Measurements from ENCODE around the gene CHML.

The CHML gene

DNA sequence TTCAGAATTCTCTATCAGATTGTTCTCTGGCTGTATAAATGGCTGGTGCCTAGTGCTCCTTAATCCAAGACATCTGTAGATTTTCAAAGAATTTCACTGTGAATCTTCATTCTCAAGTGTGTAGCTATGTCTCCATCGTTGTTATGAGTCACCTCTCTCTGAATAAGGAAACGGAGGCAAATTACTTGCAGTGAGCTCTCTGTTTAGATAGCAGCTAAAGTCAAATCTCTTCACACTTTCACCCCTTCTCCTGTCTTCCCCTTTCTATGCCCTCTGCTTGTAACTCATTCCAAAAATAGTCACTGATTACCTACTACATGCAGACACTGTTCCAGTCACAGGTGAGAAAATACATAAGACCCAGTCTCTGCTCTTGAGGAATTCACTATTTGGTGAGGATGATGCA lies 39.7 kb downstream of the CHML start:
- no peak for TF ChIP-seq TEAD4 (IDR thresholded peaks at IDR 0.05)
- no peak for TF ChIP-seq YY1 (IDR thresholded peaks at IDR 0.05; ENCODE audit: low read depth)
- no peak for TF ChIP-seq RAD21 (IDR thresholded peaks at IDR 0.05; ENCODE audit: low read depth)
- no peak for TF ChIP-seq TAF1 (IDR thresholded peaks at IDR 0.05; ENCODE audit: low read depth)
- no peak for TF ChIP-seq CEBPB (IDR thresholded peaks at IDR 0.05)
- TF ChIP-seq, protein P1, sequence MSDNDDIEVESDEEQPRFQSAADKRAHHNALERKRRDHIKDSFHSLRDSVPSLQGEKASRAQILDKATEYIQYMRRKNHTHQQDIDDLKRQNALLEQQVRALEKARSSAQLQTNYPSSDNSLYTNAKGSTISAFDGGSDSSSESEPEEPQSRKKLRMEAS (IDR thresholded peaks at IDR 0.05) = no peak
- TF ChIP-seq FOXM1 (IDR thresholded peaks at IDR 0.05; ENCODE audit: borderline replicate concordance, low read depth) = no peak
- TF ChIP-seq TCF12 (IDR thresholded peaks at IDR 0.05; ENCODE audit: low read depth) = no peak
- TF ChIP-seq, protein P2, sequence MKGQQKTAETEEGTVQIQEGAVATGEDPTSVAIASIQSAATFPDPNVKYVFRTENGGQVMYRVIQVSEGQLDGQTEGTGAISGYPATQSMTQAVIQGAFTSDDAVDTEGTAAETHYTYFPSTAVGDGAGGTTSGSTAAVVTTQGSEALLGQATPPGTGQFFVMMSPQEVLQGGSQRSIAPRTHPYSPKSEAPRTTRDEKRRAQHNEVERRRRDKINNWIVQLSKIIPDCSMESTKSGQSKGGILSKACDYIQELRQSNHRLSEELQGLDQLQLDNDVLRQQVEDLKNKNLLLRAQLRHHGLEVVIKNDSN (IDR thresholded peaks at IDR 0.05) = no peak
- no peak for TF ChIP-seq ZBTB7A (IDR thresholded peaks at IDR 0.05; ENCODE audit: low read depth)
- TF ChIP-seq NFIC (IDR thresholded peaks at IDR 0.05) = no peak
- TF ChIP-seq EP300 (IDR thresholded peaks at IDR 0.05; ENCODE audit: borderline replicate concordance) = no peak
- TF ChIP-seq CREB1 (IDR thresholded peaks at IDR 0.05; ENCODE audit: low read depth) = no peak
- TF ChIP-seq EGR1 (IDR thresholded peaks at IDR 0.05) = no peak
- TF ChIP-seq, protein P3, sequence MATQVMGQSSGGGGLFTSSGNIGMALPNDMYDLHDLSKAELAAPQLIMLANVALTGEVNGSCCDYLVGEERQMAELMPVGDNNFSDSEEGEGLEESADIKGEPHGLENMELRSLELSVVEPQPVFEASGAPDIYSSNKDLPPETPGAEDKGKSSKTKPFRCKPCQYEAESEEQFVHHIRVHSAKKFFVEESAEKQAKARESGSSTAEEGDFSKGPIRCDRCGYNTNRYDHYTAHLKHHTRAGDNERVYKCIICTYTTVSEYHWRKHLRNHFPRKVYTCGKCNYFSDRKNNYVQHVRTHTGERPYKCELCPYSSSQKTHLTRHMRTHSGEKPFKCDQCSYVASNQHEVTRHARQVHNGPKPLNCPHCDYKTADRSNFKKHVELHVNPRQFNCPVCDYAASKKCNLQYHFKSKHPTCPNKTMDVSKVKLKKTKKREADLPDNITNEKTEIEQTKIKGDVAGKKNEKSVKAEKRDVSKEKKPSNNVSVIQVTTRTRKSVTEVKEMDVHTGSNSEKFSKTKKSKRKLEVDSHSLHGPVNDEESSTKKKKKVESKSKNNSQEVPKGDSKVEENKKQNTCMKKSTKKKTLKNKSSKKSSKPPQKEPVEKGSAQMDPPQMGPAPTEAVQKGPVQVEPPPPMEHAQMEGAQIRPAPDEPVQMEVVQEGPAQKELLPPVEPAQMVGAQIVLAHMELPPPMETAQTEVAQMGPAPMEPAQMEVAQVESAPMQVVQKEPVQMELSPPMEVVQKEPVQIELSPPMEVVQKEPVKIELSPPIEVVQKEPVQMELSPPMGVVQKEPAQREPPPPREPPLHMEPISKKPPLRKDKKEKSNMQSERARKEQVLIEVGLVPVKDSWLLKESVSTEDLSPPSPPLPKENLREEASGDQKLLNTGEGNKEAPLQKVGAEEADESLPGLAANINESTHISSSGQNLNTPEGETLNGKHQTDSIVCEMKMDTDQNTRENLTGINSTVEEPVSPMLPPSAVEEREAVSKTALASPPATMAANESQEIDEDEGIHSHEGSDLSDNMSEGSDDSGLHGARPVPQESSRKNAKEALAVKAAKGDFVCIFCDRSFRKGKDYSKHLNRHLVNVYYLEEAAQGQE (IDR thresholded peaks at IDR 0.05; ENCODE audit: low read depth) = no peak

DNA sequence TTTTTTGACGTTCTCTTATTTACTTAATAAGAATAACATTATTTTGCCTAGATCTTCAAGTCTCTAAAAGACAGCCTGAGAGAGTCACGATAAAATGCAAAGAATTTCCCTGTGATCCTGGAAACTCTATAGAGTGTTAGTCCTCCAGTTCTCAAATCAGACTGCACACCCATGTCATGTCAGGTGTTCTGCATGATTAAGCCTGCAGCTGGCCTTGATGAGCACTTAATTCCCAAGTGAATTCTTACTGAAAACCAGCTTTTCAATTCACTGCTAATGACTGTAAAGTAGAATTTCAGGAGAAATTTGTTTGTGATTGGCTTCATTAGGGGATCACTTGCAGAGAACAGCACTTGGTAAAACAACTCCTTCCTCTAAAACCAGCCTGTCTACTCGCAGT lies 41.9 kb downstream of the CHML start:
- TF ChIP-seq NFIC (IDR thresholded peaks at IDR 0.05) (no peak), TEAD4 (IDR thresholded peaks at IDR 0.05) (no peak), CREB1 (IDR thresholded peaks at IDR 0.05; ENCODE audit: low read depth) (no peak), CEBPB (IDR thresholded peaks at IDR 0.05) (no peak), EP300 (IDR thresholded peaks at IDR 0.05; ENCODE audit: borderline replicate concordance) (no peak), RAD21 (IDR thresholded peaks at IDR 0.05; ENCODE audit: low read depth) (no peak), TAF1 (IDR thresholded peaks at IDR 0.05; ENCODE audit: low read depth) (no peak), EGR1 (IDR thresholded peaks at IDR 0.05) (no peak), TCF12 (IDR thresholded peaks at IDR 0.05; ENCODE audit: low read depth) (no peak), YY1 (IDR thresholded peaks at IDR 0.05; ENCODE audit: low read depth) (no peak), ZBTB7A (IDR thresholded peaks at IDR 0.05; ENCODE audit: low read depth) (no peak), FOXM1 (IDR thresholded peaks at IDR 0.05; ENCODE audit: borderline replicate concordance, low read depth) (no peak)
- TF ChIP-seq, protein P2 (IDR thresholded peaks at IDR 0.05) = no peak
- TF ChIP-seq, protein P1 (IDR thresholded peaks at IDR 0.05) = no peak
- TF ChIP-seq, protein P3 (IDR thresholded peaks at IDR 0.05; ENCODE audit: low read depth) = no peak

GRCh38 chr1:241596633-241597032 lies 43.5 kb downstream of the CHML start:
- TF ChIP-seq TAF1 (IDR thresholded peaks at IDR 0.05; ENCODE audit: low read depth) (no peak), EP300 (IDR thresholded peaks at IDR 0.05; ENCODE audit: borderline replicate concordance) (no peak), FOXM1 (IDR thresholded peaks at IDR 0.05; ENCODE audit: borderline replicate concordance, low read depth) (no peak), TEAD4 (IDR thresholded peaks at IDR 0.05) (no peak), CREB1 (IDR thresholded peaks at IDR 0.05; ENCODE audit: low read depth) (no peak), EGR1 (IDR thresholded peaks at IDR 0.05) (no peak), CEBPB (IDR thresholded peaks at IDR 0.05) (no peak), RAD21 (IDR thresholded peaks at IDR 0.05; ENCODE audit: low read depth) (no peak), ZBTB7A (IDR thresholded peaks at IDR 0.05; ENCODE audit: low read depth) (no peak), TCF12 (IDR thresholded peaks at IDR 0.05; ENCODE audit: low read depth) (no peak), YY1 (IDR thresholded peaks at IDR 0.05; ENCODE audit: low read depth) (no peak)
- TF ChIP-seq, protein P2 (IDR thresholded peaks at IDR 0.05) = no peak
- TF ChIP-seq, protein P1 (IDR thresholded peaks at IDR 0.05) = no peak
- TF ChIP-seq, protein P3 (IDR thresholded peaks at IDR 0.05; ENCODE audit: low read depth) = no peak

Measured in Ishikawa (cell line).